GM18907 (cell line): ENCODE results near the gene ZGPAT.

Experiments
- ATAC-seq: cut with Tn5 transposase; IDR thresholded peaks from one replicate; pipeline ENCODE4 v1.9.1; 2021; ENCODE audit warnings: mild to moderate bottlenecking, moderate library complexity; ENCODE audit not compliant: unreplicated experiment

ZGPAT gene

GRCh38 chr20:63678071-63678470, 29.8 kb upstream of the ZGPAT start:
- no peak for ATAC-seq

GRCh38 chr20:63678667-63679465, 29.0 kb upstream of the ZGPAT start:
- no peak for ATAC-seq

GRCh38 chr20:63679799-63680305, 28.0 kb upstream of the ZGPAT start:
- no peak for ATAC-seq

GRCh38 chr20:63680427-63680826, 27.4 kb upstream of the ZGPAT start:
- ATAC-seq = no peak

GRCh38 chr20:63680857-63681608, 26.8 kb upstream of the ZGPAT start:
- ATAC-seq = no peak

- ATAC-seq = no peak
These were observed 26.2 kb upstream of the ZGPAT start for GRCh38 chr20:63681609-63682142.

GRCh38 chr20:63682384-63683139, 25.3 kb upstream of the ZGPAT start:
- ATAC-seq = no peak

- no peak for ATAC-seq
These were observed 22.4 kb upstream of the ZGPAT start for GRCh38 chr20:63685269-63686026.

- no peak for ATAC-seq
These were observed 21.7 kb upstream of the ZGPAT start for GRCh38 chr20:63686094-63686491.

- ATAC-seq = no peak
These were observed 21.1 kb upstream of the ZGPAT start for GRCh38 chr20:63686492-63687321.

GRCh38 chr20:63687419-63688178, 20.2 kb upstream of the ZGPAT start:
- no peak for ATAC-seq

GRCh38 chr20:63688228-63689045, 19.4 kb upstream of the ZGPAT start:
- ATAC-seq = no peak

GRCh38 chr20:63689046-63690002, 18.5 kb upstream of the ZGPAT start:
- ATAC-seq = no peak

GRCh38 chr20:63690003-63690897, 17.6 kb upstream of the ZGPAT start:
- ATAC-seq = no peak

- ATAC-seq = no peak
These were observed 16.7 kb upstream of the ZGPAT start for GRCh38 chr20:63690898-63691710.
